Measurements from ENCODE around the gene LRRC28.

LRRC28 gene

DNA sequence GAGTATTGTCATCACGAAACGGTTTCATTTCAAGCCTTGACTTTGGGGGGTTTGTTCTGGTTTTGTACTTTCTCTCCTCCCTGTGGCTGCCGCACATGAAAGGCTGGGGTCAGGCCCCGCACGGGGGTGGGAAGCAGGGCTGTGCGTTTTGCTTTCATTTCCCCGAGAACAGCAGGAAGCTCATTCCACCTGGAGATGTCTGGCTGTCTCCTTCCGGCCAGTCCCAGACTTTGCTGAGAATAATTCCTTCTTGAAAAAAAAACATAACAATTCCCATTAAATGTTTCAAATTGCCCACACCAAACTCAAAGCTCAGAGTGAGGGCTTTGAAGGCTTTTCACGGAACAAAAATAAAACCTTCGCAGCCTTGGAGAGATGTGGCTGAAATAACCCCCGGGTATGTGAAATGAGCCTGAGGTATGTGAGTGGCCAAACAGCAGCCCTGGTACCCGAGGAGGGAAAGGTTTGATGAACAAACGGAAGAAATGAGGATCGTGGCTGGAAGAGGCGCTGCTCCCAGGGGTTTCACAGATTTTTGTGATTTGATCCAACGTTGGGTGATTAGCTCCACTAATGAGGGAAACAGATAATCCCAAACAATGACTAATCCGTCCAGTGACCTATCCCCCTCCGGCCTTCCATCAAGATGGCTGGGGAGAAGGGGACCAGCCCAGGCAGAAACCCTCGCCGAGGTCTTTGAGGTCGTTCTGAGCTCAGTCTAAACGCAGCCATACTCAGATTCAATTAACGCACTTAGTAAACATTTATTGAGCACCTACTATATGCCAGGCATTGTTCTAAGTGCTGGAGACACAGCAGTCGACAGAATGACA lies 187.6 kb downstream of the LRRC28 start:
- no peak for DNase-seq

DNA sequence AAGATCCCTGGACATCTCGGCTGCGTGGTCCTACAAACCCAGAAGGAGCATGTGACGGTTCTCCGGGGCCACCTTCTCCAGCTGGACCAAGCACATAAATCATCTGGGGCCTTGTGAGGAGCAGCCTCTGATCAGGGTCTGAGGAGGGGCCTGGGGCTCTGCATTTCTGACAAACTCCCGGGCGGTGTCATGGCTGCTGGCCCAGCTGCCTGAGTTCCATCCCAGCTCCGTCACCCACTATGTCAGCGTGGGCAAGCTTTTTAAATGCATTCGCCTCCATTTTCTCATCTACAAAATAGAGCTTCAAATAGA lies 188.2 kb downstream of the LRRC28 start:
- DNase-seq, result no peak

DNA sequence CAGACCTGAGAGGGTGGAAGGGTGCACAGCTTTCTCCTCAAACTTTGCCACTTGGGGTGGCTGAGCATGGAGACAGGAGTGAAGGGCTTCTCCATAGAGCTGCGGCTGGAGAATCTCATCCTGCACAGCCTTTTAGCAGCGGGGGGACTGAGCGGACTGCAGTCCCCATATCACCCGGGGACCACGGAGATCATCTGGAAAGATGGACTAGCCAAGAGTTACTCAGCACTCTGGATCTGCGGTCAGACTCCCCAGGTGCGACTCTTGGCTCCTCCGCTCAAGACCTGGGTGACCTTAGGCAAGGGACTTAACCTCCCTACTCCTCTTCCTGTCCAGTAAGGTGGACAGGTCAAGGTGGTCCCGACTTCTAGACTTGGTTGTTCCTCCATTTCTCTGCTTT lies 188.7 kb downstream of the LRRC28 start:
- no peak for DNase-seq

Measured in HCEC 1CT (cell line).